ENCODE measurements around the gene FAM98C.

DNA sequence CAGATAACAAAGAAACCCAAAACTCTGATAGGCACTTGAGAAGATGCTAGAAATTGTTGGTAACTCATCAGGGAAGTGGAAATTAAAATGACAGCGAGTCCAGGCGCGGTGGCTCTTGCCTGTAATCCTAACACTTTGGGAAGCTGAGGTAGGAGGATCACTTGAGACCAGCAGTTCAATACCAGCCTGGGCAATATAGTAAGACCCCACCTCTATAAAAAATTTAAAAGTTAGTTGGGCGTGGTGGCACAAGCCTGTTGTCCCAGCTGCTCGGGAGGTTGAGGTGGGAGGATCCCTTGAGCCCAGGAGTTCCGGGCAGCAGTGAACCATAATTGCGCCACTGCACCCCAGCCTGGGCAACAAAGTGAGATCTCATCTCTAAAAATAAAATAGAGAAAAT lies 28.0 kb downstream of the FAM98C start:
- TF ChIP-seq POLR2A (IDR thresholded peaks at IDR 0.05) (no peak), POLR2AphosphoS5 (IDR thresholded peaks at IDR 0.05) (no peak)
- TF ChIP-seq, protein P1, sequence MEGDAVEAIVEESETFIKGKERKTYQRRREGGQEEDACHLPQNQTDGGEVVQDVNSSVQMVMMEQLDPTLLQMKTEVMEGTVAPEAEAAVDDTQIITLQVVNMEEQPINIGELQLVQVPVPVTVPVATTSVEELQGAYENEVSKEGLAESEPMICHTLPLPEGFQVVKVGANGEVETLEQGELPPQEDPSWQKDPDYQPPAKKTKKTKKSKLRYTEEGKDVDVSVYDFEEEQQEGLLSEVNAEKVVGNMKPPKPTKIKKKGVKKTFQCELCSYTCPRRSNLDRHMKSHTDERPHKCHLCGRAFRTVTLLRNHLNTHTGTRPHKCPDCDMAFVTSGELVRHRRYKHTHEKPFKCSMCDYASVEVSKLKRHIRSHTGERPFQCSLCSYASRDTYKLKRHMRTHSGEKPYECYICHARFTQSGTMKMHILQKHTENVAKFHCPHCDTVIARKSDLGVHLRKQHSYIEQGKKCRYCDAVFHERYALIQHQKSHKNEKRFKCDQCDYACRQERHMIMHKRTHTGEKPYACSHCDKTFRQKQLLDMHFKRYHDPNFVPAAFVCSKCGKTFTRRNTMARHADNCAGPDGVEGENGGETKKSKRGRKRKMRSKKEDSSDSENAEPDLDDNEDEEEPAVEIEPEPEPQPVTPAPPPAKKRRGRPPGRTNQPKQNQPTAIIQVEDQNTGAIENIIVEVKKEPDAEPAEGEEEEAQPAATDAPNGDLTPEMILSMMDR (IDR thresholded peaks at IDR 0.05) = no peak

Data from gastroesophageal sphincter (tissue), 3 donors.